Colonic mucosa (tissue), 4 donors: ENCODE measurements around the gene AGBL4. TPM values are rescaled to one million over a fixed set of nuclear protein-coding genes. Genes with fewer than 3 reads are reported as not detected.

Experiments
- DNase-seq: peaks from one replicate; pipeline ENCODE4 v3.0.0-alpha.2; 2020
- H3K27ac ChIP-seq: fragments of 200-600 bp; one replicate; pipeline ENCODE4 v1.8.0; 2021
- H3K27me3 ChIP-seq: fragments of 200-600 bp; one replicate; pipeline ENCODE4 v1.8.0; 2021
- H3K36me3 ChIP-seq: fragments of 200-600 bp; one replicate; pipeline ENCODE4 v1.8.0; 2021
- H3K4me1 ChIP-seq: fragments of 200-600 bp; one replicate; pipeline ENCODE4 v1.8.0; 2021; ENCODE audit warnings: mild to moderate bottlenecking
- H3K4me3 ChIP-seq: fragments of 200-600 bp; one replicate; pipeline ENCODE4 v1.8.0; 2021
- H3K9ac ChIP-seq, 2 donors: one replicate each; pipeline ENCODE4 v1.7.0; 2013; ENCODE audit warnings: control low read depth in 2 of 2, low read depth in 2 of 2, low read length in 2 of 2
- H3K9me3 ChIP-seq: fragments of 200-600 bp; one replicate; pipeline ENCODE4 v1.8.0; 2021
- intact Hi-C: fragments of 100-400 bp; cut with DNase I; formaldehyde crosslinking; loops from one replicate; pipeline ENCODE4 v1.14.1; 2022
- total RNA-seq, 2 donors: library from RNA; stranded (reverse); fragmentation: NEBNext Ultra II Directional in 1 of 2; extraction: Animal tissue kit (Norgen Biotek cat#: 25700) in 1 of 2; gene quantifications; one replicate each; pipeline ENCODE4 v1.2.1, GENCODE V29; 2021
- TF ChIP-seq, protein P1 (sequence below): fragments of 200-600 bp; IDR thresholded peaks from one replicate; pipeline ENCODE4 v1.8.0; 2022; ENCODE audit warnings: antibody characterized with exemption, mild to moderate bottlenecking
- donor health status: healthy.
- donor health status: DM: no; HTN: no; CAD: no.
- donor health status: DM: no; HTN: no; CAD: no.

The AGBL4 gene
- total RNA-seq, 2 donors from 2014 or later: 0.24 to 0.30 TPM

DNA sequence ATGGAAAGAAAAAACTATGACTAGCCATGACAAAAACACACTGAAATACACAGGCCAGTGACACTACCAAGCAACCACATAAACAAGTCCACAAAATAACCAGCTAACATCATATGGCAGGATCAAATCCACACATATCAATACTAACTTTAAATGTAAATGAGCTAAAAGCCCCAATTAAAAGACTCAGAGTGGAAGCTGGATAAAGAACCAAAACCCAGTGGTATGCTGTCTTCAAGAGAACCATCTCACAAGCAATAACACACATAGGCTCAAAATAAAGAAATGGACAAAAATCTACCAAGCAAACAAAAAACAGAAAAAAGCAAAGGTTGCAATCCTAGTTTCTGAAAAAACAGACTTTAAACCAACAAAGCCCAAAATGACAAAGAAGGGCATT is 770.8 kb downstream of the AGBL4 start:
- no peak for DNase-seq
- TF ChIP-seq, protein P1, sequence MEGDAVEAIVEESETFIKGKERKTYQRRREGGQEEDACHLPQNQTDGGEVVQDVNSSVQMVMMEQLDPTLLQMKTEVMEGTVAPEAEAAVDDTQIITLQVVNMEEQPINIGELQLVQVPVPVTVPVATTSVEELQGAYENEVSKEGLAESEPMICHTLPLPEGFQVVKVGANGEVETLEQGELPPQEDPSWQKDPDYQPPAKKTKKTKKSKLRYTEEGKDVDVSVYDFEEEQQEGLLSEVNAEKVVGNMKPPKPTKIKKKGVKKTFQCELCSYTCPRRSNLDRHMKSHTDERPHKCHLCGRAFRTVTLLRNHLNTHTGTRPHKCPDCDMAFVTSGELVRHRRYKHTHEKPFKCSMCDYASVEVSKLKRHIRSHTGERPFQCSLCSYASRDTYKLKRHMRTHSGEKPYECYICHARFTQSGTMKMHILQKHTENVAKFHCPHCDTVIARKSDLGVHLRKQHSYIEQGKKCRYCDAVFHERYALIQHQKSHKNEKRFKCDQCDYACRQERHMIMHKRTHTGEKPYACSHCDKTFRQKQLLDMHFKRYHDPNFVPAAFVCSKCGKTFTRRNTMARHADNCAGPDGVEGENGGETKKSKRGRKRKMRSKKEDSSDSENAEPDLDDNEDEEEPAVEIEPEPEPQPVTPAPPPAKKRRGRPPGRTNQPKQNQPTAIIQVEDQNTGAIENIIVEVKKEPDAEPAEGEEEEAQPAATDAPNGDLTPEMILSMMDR: no peak
- H3K9me3 ChIP-seq: no peaks in the 10 kb centered on the region
- H3K27me3 ChIP-seq: no peaks in the 10 kb centered on the region
- H3K4me1 ChIP-seq: no peaks in the 10 kb centered on the region
- intact Hi-C loops: no loop called here
- no peak overlapping the region for H3K9ac ChIP-seq
- H3K27ac ChIP-seq: no peak overlapping the region
- H3K36me3 ChIP-seq: no peaks in the 10 kb centered on the region
- H3K4me3 ChIP-seq: no peak overlapping the region

DNA sequence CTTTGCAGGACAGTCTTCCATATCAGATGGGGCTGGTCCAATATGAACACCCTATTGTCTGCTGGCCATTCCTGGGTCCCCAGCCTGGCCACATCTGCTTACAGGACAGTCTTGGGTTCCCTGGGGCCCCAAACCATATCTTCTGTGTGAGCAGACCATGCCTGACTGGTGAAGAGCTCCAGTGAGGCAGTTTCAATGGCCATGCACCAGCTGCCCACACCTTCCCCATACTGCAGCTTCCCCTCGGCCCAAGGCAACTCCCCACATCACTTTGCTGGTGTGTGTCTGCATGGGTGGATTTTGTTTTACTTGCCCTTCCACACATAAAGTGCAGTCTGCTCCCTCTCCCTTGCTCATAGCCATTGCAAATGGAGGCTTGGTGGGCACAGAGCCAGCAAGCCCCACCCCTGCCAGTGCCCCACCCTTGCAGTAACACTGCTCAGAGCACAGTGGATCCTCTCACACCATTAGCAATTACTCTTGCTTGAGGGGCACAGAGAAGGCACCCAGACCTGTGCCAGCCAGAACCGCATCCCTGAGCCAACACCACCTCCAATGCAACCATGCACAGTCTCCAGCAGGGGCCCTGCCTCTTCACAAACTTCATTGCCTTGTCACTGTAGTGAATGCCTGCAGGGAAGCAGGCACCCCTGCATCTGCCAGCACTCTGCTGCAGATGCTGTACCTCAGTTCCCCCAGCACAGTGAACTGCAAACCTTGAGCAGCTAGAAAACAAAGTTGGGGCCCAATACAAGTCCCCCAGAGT is 772.6 kb downstream of the AGBL4 start:
- TF ChIP-seq, protein P1: no peak

DNA sequence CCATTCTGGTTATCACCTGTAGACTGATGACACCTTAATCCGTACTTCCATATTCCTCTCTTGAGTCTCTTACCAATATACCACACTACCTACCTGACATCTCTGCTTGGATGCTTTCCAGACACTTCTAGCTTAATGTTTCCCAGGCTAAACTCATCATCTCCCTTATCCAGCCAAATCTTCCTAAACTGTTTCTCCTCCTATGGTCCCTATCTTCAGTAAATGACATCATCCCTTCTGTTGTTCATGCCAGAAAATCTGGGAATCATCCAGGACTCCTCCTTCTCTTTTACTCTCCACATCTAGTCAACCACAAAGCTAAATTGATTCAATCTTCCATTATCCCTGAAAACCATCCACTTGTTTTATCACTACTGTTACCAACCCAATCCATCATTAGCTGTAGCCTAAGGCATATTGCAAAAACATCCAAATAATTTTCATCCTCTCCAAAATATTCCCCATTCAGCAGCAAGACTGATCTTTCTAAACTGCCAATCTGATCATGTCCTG is 783.0 kb downstream of the AGBL4 start:
- no peaks in the 10 kb centered on the region for H3K27me3 ChIP-seq
- DNase-seq: no peak
- no peak overlapping the region for H3K4me3 ChIP-seq
- no peak overlapping the region for H3K27ac ChIP-seq
- H3K36me3 ChIP-seq: no peaks in the 10 kb centered on the region
- H3K9ac ChIP-seq: no peak overlapping the region
- H3K9me3 ChIP-seq: no peaks in the 10 kb centered on the region
- intact Hi-C loops: no loop called here
- TF ChIP-seq, protein P1: no peak
- no peaks in the 10 kb centered on the region for H3K4me1 ChIP-seq

More for the DNA sequence above, 772.6 kb downstream of the AGBL4 start:
- Histone ChIP-seq H3K4me3 (no peak overlapping the region), H3K36me3 (no peaks in the 10 kb centered on the region), H3K27ac (no peak overlapping the region), H3K4me1 (no peaks in the 10 kb centered on the region), H3K27me3 (no peaks in the 10 kb centered on the region), H3K9ac (no peak overlapping the region), H3K9me3 (no peaks in the 10 kb centered on the region)
- intact Hi-C loops: no loop called here
- DNase-seq: no peak

DNA sequence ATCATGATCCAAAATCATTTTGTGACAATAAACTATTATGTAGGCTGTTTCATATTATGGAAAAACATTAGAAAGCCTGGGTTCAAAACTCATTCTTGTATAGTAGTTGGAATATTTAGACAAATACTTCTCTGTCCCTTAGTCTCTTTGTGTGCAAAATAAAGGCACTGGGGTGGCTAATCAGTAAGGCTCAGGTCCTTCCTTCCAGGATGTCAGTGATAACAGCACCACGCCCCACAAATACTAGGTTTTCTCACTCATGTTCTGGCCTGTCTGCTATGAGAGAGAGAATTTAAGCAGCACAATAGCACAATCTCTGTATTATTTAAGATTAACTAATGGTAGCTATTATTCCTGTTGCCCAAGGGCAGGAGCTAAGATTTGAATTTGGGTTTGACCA is 788.8 kb downstream of the AGBL4 start:
- intact Hi-C loops: no loop called here
- Histone ChIP-seq H3K4me1 (no peaks in the 10 kb centered on the region), H3K4me3 (no peak overlapping the region), H3K9me3 (no peaks in the 10 kb centered on the region), H3K9ac (no peak overlapping the region), H3K27me3 (no peaks in the 10 kb centered on the region), H3K36me3 (no peaks in the 10 kb centered on the region), H3K27ac (no peak overlapping the region)
- no peak for DNase-seq
- TF ChIP-seq, protein P1: no peak

DNA sequence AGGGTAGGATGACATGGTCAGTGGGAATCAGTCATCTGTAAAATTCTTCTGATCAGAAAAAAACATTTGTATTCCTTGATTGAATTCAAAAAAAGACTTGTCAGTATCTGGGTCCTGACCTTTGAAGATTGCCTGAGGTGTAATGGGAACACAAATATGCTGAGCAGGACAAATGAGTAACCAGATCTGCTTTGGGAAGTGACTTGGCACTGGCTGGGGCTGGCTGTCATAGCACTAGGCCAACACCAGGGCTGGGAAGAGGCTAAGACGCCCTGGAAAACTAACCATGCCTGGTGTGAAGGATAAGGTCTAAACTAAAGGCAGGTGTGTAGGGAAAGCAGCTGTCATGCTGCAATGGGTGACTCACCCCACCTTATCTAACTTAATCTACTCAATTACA is 794.2 kb downstream of the AGBL4 start:
- no peak overlapping the region for H3K9ac ChIP-seq
- no peak for DNase-seq

More for the DNA sequence above, 794.2 kb downstream of the AGBL4 start:
- no peaks in the 10 kb centered on the region for H3K27me3 ChIP-seq
- no peaks in the 10 kb centered on the region for H3K9me3 ChIP-seq
- H3K27ac ChIP-seq: no peak overlapping the region
- intact Hi-C loops: no loop called here
- H3K4me1 ChIP-seq: no peaks in the 10 kb centered on the region
- H3K4me3 ChIP-seq: no peak overlapping the region
- no peaks in the 10 kb centered on the region for H3K36me3 ChIP-seq
- TF ChIP-seq, protein P1: no peak
